ENCODE data around the gene CLCN6.
"Not testable (repeated sequence)": the region's sequence is repeated elsewhere in the genome, so short reads cannot be mapped to it uniquely, and the experiment has no call there.

CLCN6 gene

GRCh38 chr1:11796036-11796828 is 9.8 kb upstream of the CLCN6 start:
- DNase-seq (ENCODE audit: low read depth), result no peak

DNA sequence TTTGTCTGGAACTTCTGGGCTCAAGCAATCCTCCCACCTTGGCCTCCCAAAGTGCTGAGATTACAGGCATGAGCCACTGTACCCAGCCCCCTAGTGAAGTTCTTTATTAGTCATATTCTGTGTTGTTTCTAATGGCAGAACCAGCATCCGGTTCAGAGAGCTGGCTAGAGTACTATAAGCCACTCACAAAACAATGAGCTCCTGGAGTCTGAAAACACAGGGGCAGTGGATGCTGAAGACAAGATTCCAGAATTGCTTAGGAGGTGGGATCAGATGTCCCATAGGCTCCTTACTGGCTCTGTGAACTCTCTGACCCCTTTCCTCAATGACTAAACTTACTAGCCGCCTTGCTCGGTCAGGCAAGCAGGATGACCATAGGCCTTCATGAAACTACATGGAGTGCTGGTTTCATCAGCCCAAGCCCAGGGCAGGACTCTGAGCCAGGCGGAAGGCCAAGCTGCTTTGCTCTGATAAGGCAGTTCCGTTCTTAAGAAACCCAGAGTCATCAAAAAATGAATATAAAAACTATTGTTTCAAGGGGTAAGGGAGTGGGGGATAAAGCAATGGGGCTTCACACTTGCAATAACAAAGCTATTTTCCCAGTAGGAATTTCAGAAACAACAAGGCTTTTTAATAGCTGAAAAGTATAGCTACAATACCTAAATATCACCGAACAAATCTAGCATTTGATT is 8.3 kb upstream of the CLCN6 start:
- DNase-seq (ENCODE audit: low read depth), result no peak

DNA sequence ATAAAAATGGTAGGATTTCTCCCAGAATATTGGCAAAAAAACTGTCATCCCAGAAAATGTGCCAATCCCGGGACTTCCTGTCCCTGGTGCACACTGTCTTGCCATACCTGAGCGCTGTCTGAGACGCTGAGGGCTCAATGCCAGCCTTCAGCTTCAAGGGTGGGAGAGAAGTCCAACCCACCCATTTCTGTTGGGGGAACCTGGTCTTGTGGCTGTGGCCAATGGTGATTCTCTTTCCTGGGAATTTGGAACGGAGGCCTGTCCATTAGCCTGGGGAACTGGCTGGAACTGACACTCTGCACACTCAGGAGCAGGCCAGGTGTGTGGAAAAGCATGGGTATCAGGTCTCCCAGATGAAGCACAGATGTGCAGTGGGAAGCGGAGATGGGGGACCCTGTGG is 6.9 kb upstream of the CLCN6 start:
- no peak for DNase-seq (ENCODE audit: low read depth)

- DNase-seq (ENCODE audit: low read depth), result no peak
Observed at GRCh38 chr1:11799896-11800295, 6.1 kb upstream of the CLCN6 start.

DNA sequence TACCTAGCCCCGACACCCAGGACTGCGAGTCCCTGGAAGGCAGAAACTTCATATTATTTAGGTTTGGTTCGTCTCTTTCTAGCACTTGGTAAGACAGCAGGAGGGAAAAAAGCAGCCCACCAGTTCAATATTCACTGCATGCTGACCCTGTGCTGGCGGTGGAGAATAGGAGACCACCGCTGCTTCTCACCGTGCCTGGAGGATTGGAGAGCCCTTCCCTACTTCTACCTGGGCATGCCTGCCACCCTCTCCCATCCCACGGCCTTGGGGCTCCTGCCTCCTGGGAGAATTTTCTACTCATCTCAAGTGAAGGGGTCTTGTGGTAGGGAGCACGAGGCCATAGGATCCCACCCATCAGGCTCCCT is 5.6 kb upstream of the CLCN6 start:
- no peak for DNase-seq (ENCODE audit: low read depth)

- no peak for DNase-seq (ENCODE audit: low read depth)
Observed at GRCh38 chr1:11800756-11801433, 5.1 kb upstream of the CLCN6 start.

DNA sequence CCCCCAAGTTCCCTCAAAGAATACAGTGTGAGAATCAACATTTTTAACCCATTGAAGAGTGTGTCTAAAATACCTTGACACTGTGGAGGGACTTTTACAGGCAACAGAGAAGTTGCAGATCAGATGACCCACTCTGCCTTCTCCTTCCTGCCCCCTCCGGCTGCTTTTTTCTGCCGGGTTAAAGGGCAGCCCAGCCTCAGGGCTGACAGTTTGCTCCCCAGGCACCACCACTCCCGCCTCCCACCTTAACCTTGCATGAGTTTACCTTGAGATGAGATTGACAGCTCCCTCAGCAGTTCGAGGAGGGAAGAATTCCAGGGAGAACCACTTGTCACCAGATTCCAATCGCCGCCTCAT is 3.4 kb upstream of the CLCN6 start:
- DNase-seq (ENCODE audit: low read depth), result no peak

GRCh38 chr1:11802973-11803885 is 2.8 kb upstream of the CLCN6 start:
- peak; percentile 96 for DNase-seq (ENCODE audit: low read depth)

GRCh38 chr1:11803924-11804665 is 1.9 kb upstream of the CLCN6 start:
- DNase-seq (ENCODE audit: low read depth), result not testable (repeated sequence)

DNA sequence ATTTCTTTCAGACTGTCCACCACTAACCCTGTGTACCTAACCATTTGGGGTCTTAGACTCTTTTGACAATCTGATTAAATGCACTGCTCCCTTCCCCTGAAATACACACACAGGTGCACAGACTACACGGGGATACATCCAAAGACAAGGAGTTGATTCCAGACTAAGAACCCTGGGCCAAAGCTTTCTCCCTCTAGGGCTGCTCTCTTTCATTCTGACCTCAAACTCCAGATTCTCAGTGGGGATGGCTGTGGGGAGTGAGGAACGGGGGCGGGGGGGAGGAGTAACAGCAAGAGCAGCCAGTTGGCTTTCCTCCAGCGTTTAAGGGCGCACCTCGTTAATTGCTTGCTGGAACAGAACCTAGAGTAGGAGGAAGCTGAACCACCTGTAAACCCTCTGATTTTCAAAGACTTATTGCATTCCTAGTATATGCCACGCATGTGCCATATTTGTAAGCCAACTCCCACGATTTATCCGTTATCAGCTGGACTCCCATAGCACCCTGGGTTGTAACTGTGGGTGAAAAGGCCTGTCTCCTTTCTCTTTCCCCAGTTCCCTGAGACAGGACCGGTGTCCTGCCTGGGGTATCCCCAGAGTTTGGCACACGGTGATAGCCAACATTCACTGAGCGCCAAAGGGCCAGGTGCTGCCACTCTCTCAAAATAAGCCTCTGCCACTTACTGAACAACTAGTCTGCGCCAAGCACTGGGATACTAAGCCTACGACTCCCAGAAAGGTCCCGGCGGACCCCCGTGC is 1.1 kb upstream of the CLCN6 start:
- DNase-seq (ENCODE audit: low read depth), result peak; percentile 28

GRCh38 chr1:11806307-11806936 is 431 bp downstream of the CLCN6 start:
- no peak for DNase-seq (ENCODE audit: low read depth)

DNA sequence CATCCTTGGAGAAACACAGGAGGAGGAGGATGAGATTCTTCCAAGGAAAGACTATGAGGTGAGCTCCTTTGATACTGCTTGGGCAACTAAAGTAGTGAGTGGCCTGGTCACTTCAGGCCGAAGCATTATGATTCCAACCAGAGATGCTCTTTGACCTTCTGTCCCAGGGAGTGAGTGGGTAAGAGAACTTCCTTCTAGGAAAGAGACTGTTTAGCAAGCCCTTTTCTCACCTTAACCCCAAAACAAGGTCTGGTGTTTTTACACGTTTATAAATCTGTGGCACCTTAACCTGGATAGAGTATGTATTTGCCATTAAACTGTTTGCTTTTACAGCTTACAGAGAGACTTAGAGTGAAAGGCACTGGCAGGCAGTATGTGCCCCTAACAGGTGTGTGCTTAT is 1.1 kb downstream of the CLCN6 start:
- DNase-seq (ENCODE audit: low read depth), result no peak

DNA sequence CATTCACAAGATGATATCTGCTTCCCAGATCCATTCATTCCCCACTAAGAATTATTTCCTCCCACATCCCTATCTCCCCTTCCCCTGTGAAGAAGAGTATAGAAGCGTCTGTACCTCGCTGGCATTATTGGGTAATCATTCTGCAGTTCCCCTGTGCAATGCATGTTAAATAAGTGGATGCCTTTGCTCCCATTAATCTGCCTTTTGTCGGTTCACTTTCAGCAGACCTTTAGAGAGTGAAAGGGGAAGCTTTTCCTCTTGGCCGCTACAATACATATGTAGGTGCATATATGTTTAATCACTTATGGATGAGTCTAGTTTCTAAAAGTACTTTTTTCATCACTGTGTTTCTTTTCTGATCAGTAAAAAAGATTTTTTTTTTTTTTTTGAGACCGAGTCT is 7.0 kb downstream of the CLCN6 start:
- no peak for DNase-seq (ENCODE audit: low read depth)

DNA sequence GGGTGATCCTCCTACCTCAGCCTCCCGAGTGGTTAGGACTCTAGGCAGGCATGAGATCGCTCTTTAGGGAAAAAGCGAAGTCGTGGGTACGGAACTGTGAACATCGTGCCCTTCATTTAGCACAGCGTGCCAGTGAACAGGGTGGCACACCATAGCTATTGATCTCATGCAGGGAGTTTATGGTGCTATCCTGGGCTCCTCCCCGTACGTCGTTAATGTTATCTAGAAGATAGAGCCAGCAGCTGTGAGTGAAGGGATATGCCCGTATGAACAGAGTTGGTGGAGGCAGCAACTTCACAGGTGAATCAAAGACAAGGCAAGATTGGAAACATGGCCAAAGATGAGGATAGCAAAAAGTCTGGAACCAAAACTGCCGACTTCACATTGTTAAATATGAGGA is 11.2 kb downstream of the CLCN6 start:
- no peak for DNase-seq (ENCODE audit: low read depth)

DNA sequence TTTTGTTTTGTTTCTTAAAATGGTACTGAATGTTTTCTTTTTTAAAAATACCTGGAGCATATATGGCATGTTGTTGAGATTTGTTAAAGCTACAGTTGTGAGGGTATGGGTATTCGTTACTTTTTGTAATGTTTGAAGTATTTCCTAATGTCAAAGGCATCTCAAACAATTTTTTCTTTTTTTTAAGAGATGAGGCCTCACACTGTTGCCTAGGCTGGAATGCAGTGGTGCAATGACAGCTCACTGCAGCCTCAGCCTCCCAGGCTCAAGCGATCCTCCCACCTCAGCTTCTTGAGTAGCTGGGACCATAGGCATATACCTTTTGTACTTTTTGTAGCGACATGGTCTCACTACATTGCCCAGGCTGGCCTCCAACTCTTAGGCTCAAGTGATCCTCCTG is 16.1 kb downstream of the CLCN6 start:
- DNase-seq (ENCODE audit: low read depth), result no peak

GRCh38 chr1:11823366-11824137 is 17.6 kb downstream of the CLCN6 start:
- DNase-seq (ENCODE audit: low read depth), result no peak

DNA sequence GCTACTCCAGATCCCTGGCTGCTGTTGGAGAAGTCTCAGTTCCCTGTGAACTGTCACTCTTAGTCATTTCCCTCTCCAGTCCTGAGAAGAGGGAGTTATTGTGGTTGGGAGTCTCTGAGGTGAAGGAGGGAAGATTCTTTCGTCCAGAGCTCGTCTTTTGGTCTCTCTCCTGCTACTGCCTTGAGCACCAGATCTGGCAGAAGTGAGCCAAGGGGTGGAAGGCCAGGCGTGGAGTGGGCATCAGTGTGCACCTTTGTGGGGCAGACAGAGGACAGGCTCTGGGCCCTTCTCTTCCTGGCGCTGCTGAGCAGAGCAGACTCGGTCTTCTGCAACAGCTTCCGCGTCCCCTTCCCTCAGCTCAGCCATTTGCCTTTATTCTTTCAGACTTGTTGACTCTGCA is 19.1 kb downstream of the CLCN6 start:
- no peak for DNase-seq (ENCODE audit: low read depth)

DNA sequence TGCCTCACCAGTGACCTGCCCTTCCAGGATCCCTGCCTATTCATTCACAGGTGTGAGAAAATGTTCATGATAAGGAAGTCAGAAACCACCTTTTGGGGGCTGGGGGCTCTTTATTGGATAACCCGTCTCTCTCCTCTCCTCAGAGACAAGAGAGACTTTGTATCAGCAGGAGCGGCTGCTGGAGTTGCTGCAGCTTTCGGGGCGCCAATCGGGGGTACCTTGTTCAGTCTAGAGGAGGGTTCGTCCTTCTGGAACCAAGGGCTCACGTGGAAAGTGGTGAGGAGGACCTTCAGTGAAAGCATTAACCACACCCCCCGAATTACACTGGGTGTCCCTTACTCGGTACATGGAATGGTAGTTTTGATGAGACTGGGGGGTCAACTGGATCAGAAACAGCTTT is 21.0 kb downstream of the CLCN6 start:
- no peak for DNase-seq (ENCODE audit: low read depth)

GRCh38 chr1:11828511-11828910 is 22.5 kb downstream of the CLCN6 start:
- no peak for DNase-seq (ENCODE audit: low read depth)
